ENCODE measurements around the gene AKR1A1. TPM values are rescaled to one million over a fixed set of nuclear protein-coding genes. Genes with fewer than 3 reads are reported as not detected.
"Not testable (repeated sequence)": the region's sequence is repeated elsewhere in the genome, so short reads cannot be mapped to it uniquely, and the experiment has no call there.

AKR1A1 gene
- total RNA-seq, 1 donor from 2014 or later, result 214 TPM

DNA sequence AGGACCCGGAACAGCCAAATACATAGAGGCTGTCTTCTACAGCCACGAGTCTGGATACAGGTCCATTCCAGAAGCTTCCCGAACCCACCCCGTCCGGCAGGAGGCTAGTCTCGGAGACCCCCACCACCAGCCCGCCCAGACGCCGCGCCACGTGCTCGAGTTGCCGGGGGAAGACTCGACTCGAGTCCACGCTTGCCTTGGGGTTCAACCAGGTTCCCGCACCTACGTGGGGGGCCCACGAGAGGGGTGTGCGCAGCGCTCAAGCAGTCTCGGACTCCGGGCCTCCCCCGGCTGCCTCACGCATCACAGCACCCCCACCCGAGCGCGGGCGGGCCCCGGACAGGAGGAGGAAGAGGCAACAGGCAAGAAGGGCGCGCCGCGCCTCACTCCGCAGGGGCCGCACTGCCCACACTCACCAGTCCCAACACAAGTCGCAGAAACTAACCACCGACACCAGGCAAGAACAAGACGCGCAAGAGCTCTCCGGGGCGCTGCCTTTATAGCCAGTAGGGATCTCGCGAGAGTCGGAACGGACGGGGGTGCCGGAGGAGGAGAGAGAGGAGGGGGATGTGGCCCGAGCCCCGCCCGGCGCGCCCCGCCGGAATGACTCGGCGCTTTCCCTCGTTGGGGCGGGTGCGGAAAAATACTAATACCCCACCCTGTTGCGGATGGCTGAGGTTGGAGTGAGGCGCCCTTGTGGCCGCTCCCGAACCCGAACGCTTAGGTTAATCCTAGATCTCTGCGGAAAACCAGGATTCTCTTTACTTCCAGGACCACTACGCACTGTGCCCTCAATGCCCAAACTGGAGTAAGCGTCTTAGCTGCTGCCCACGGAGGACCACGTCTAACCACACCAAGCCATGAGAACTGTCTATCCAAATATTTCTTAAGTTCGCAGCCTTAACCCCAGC is 29.0 kb upstream of the AKR1A1 start, which contains the start of gene PRDX1:
Gene PRDX1, minus strand, starts transcription at position 472 of the 911 bp plus-strand sequence. CDS start 2,841 bp downstream, outside the sequence.
- H3K27ac Mint-ChIP-seq, result peak within 1 kb of the TSS; percentile 97
- peaks cover 21% of the 10 kb centered on the region for H3K4me1 Mint-ChIP-seq (ENCODE audit: low read depth)
- H3K36me3 Mint-ChIP-seq (ENCODE audit: insufficient read depth), result peaks cover 6% of the 10 kb centered on the region
- peak; percentile 96 for DNase-seq (ENCODE audit: low spot score, unreplicated experiment)
- TF ChIP-seq, protein P1, sequence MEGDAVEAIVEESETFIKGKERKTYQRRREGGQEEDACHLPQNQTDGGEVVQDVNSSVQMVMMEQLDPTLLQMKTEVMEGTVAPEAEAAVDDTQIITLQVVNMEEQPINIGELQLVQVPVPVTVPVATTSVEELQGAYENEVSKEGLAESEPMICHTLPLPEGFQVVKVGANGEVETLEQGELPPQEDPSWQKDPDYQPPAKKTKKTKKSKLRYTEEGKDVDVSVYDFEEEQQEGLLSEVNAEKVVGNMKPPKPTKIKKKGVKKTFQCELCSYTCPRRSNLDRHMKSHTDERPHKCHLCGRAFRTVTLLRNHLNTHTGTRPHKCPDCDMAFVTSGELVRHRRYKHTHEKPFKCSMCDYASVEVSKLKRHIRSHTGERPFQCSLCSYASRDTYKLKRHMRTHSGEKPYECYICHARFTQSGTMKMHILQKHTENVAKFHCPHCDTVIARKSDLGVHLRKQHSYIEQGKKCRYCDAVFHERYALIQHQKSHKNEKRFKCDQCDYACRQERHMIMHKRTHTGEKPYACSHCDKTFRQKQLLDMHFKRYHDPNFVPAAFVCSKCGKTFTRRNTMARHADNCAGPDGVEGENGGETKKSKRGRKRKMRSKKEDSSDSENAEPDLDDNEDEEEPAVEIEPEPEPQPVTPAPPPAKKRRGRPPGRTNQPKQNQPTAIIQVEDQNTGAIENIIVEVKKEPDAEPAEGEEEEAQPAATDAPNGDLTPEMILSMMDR (IDR thresholded peaks at IDR 0.05; ENCODE audit: unreplicated experiment), result no peak
- no peaks in the 10 kb centered on the region for H3K9me3 Mint-ChIP-seq (ENCODE audit: low read depth)
- H3K27me3 Mint-ChIP-seq, result no peaks in the 10 kb centered on the region
- peak within 1 kb of the TSS; percentile 92 for H3K4me3 Mint-ChIP-seq (ENCODE audit: low read depth)

DNA sequence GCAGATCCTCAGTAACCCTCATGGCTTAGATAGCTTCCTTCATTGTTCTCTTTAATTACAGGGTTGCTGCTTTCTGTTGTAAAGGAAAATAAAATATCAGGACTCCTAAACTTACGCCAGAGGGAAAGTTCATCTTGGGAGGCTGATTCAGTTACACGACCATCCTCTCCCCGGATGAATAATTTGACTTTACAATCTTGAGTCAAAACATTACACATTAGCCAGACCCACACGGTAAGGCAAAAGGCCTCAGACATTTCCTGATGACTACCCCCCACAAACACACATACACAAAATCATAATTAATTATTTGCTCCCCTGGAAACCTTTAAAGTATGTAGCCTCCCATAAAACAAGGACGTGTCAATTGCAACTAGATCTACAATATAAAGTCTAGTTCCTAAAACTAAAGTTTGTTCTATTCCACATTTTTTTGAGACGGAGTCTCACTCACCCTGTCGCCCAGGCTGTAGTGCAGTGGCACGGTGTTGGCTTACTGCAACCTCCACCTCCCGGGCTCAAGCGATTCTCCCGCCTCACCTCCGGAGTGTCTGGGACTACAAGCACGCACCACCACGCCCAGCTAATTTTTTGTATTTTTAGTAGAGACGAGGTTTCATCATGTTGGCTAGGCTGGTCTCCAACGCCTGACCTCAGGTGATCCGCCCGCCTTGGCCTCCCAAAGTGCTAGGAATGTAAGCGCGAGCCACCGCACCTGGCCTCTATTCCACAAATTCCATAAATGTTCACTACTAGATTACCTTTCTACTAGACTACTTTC is 28.1 kb upstream of the AKR1A1 start:
- H3K9me3 Mint-ChIP-seq (ENCODE audit: low read depth), result no peaks in the 10 kb centered on the region
- TF ChIP-seq, protein P1 (IDR thresholded peaks at IDR 0.05; ENCODE audit: unreplicated experiment), result no peak
- H3K27me3 Mint-ChIP-seq, result no peaks in the 10 kb centered on the region
- DNase-seq (ENCODE audit: low spot score, unreplicated experiment), result no peak
- H3K27ac Mint-ChIP-seq, result peak overlapping the region; percentile 97
- H3K4me1 Mint-ChIP-seq (ENCODE audit: low read depth), result peaks cover 21% of the 10 kb centered on the region
- peak overlapping the region; percentile 92 for H3K4me3 Mint-ChIP-seq (ENCODE audit: low read depth)
- no peaks in the 10 kb centered on the region for H3K36me3 Mint-ChIP-seq (ENCODE audit: insufficient read depth)

DNA sequence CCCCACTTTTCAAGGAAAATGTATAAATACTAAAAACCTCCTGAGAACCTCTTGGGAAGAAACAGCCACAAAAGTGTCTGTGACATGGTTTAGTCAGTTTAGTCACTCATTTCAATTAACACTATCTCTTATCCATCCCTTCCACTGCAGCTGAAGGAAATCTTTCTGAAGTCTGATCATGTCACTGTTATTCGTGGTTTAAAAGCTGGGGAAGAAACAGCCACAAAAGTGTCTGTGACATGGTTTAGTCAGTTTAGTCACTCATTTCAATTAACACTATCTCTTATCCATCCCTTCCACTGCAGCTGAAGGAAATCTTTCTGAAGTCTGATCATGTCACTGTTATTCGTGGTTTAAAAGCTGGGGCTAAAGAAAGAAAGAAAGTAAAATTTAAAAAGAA is 27.1 kb upstream of the AKR1A1 start:
- not testable (repeated sequence) for DNase-seq (ENCODE audit: low spot score, unreplicated experiment); H3K27me3 Mint-ChIP-seq; H3K27ac Mint-ChIP-seq; H3K9me3 Mint-ChIP-seq (ENCODE audit: low read depth); H3K36me3 Mint-ChIP-seq (ENCODE audit: insufficient read depth)
- H3K4me3 Mint-ChIP-seq (ENCODE audit: low read depth), result peak overlapping the region; percentile 5
- peaks cover 21% of the 10 kb centered on the region for H3K4me1 Mint-ChIP-seq (ENCODE audit: low read depth)

DNA sequence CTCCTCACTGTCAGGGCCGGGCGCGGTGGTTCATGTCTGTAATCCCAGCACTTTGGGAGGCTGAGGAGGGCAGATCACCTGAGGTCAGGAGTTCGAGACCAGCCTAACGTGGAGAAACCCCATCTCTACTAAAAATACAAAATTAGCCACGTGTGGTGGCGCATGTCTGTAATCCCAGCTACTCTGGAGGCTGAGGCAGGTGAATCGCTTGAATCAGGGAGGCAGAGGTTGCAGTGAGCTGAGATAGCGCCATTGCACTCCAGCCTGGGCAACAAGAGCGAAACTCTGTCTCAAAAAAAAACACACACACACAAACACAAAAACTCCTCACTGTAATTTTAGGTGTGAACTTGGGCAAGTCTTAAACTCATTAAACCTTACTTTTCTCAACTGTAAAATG is 26.7 kb upstream of the AKR1A1 start:
- H3K4me3 Mint-ChIP-seq (ENCODE audit: low read depth); DNase-seq (ENCODE audit: low spot score, unreplicated experiment); H3K9me3 Mint-ChIP-seq (ENCODE audit: low read depth); H3K27me3 Mint-ChIP-seq; H3K27ac Mint-ChIP-seq; H3K36me3 Mint-ChIP-seq (ENCODE audit: insufficient read depth): not testable (repeated sequence)
- peaks cover 19% of the 10 kb centered on the region for H3K4me1 Mint-ChIP-seq (ENCODE audit: low read depth)

DNA sequence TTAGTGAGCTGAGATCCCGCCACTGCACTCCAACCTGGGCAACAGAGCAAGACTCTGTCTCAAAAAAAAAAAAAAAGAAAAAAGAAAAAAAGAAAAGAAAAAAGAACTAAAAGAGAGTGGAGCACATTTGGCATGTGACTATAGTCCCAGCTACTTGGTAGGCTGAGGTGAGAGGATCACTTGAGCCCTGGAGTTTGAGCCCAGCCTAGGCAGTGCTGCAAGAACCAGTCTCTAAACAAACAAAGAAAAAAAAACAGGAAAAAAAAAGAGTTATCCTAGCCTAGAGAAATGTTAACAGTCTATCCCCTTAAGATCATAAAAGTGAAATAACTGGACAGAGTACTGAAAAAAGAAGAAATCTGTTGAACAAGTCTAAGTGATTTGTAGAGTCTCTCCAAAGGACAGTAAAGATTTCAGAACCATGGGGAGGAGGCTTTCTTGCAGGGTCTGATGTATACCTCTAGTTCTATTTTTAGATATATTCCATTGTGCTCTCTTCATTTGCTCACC is 24.4 kb upstream of the AKR1A1 start:
- TF ChIP-seq, protein P1 (IDR thresholded peaks at IDR 0.05; ENCODE audit: unreplicated experiment), result no peak
- H3K4me3 Mint-ChIP-seq (ENCODE audit: low read depth), result no peak overlapping the region
- peaks cover 14% of the 10 kb centered on the region for H3K4me1 Mint-ChIP-seq (ENCODE audit: low read depth)
- H3K27me3 Mint-ChIP-seq, result no peaks in the 10 kb centered on the region
- H3K36me3 Mint-ChIP-seq (ENCODE audit: insufficient read depth), result no peaks in the 10 kb centered on the region
- DNase-seq (ENCODE audit: low spot score, unreplicated experiment), result no peak
- H3K27ac Mint-ChIP-seq, result no peak overlapping the region
- no peaks in the 10 kb centered on the region for H3K9me3 Mint-ChIP-seq (ENCODE audit: low read depth)

DNA sequence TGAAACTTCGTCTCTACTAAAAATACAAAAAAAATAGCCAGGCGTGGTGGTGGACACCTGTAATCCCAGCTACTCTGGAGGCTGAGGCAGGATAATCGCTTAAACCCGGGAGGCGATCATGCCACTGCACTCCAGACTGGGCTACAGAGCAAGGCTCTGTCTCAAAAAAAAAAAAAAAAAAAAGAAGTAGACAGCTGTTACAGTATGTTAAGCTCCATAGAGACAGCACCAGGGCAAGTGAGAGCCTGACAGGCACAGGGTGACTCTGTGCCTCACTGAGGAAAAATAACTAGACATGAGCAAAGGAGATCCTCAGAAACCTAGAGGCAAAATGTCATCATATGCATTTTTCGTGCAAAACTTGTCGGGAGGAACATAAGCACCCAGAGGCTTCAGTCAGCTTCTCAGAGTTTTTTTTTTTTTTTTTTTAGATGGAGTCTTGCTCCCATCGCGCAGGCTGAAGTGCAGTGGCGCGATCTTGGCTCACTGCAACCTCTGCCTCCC is 19.9 kb upstream of the AKR1A1 start:
- Mint-ChIP-seq H3K27ac (no peak overlapping the region), H3K27me3 (peaks cover 2% of the 10 kb centered on the region), H3K4me3 (ENCODE audit: low read depth) (no peak overlapping the region), H3K36me3 (ENCODE audit: insufficient read depth) (no peaks in the 10 kb centered on the region), H3K4me1 (ENCODE audit: low read depth) (peaks cover 7% of the 10 kb centered on the region), H3K9me3 (ENCODE audit: low read depth) (no peaks in the 10 kb centered on the region)
- TF ChIP-seq, protein P1 (IDR thresholded peaks at IDR 0.05; ENCODE audit: unreplicated experiment), result no peak
- no peak for DNase-seq (ENCODE audit: low spot score, unreplicated experiment)
